OCI-LY1 (cell line): ENCODE results near the gene NFKBIL1.

Experiments used
- H2AFZ ChIP-seq: fragments of 200-600 bp; sonication (generic), shearing (Covaris generic); 2 replicates; pipeline ENCODE4 v1.6.0; 2014; ENCODE audit warnings: antibody characterized with exemption, mild to moderate bottlenecking, low read length
- H3F3A ChIP-seq: fragments of 200-600 bp; sonication (generic), shearing (Covaris generic); 2 replicates; pipeline ENCODE4 v1.6.0; 2014; ENCODE audit warnings: mild to moderate bottlenecking, antibody characterized with exemption, low read length, moderate library complexity; ENCODE audit not compliant: insufficient read depth
- H3K27ac ChIP-seq: fragments of 200-600 bp; sonication (generic); 2 replicates; pipeline ENCODE4 v1.5.1; 2014; ENCODE audit warnings: low read length, mixed run types, mild to moderate bottlenecking, low read depth; ENCODE audit not compliant: poor library complexity, severe bottlenecking
- H3K27me3 ChIP-seq: fragments of 200-600 bp; sonication (generic); 2 replicates; pipeline ENCODE4 v1.6.0; 2014; ENCODE audit warnings: antibody characterized with exemption, mild to moderate bottlenecking, low read length, moderate library complexity; ENCODE audit not compliant: insufficient read depth
- H3K36me3 ChIP-seq: fragments of 200-600 bp; sonication (generic); 2 replicates; pipeline ENCODE4 v1.6.1; 2014; ENCODE audit warnings: mild to moderate bottlenecking, antibody characterized with exemption, low read length, moderate library complexity, mixed read lengths; ENCODE audit not compliant: insufficient read depth
- H3K4me1 ChIP-seq: fragments of 200-600 bp; sonication (generic); 2 replicates; pipeline ENCODE4 v1.5.1; 2014; ENCODE audit warnings: mild to moderate bottlenecking, low read length, moderate library complexity; ENCODE audit not compliant: insufficient read depth, severe bottlenecking
- H3K4me2 ChIP-seq: fragments of 200-600 bp; sonication (generic), shearing (Covaris generic); 2 replicates; pipeline ENCODE4 v1.6.1; 2014; ENCODE audit warnings: low read length
- H3K4me3 ChIP-seq: fragments of 200-600 bp; sonication (generic); 2 replicates; pipeline ENCODE4 v1.5.1; 2014; ENCODE audit warnings: low read length, low read depth, mild to moderate bottlenecking, mixed read lengths; ENCODE audit not compliant: poor library complexity, severe bottlenecking
- H3K79me2 ChIP-seq: fragments of 200-600 bp; shearing (Covaris generic); 2 replicates; pipeline ENCODE4 v1.6.1; 2016; ENCODE audit warnings: mixed run types, low read length, mixed read lengths; ENCODE audit not compliant: insufficient read depth
- H3K9ac ChIP-seq: fragments of 200-600 bp; sonication (generic), shearing (Covaris generic); 2 replicates; pipeline ENCODE4 v1.6.1; 2014; ENCODE audit warnings: mild to moderate bottlenecking, low read length, mixed read lengths
- H3K9me2 ChIP-seq: fragments of 200-600 bp; sonication (generic), shearing (Covaris generic); 2 replicates; pipeline ENCODE4 v1.6.1; 2014; ENCODE audit warnings: low read depth, mild to moderate bottlenecking, low read length, mixed read lengths
- H3K9me3 ChIP-seq: fragments of 200-600 bp; shearing (Covaris generic); 2 replicates; pipeline ENCODE4 v1.6.1; 2014; ENCODE audit warnings: low read length, mixed read lengths
- H4K20me1 ChIP-seq: fragments of 200-600 bp; sonication (generic), shearing (Covaris generic); 2 replicates; pipeline ENCODE4 v1.6.0; 2016; ENCODE audit warnings: mild to moderate bottlenecking, low read length; ENCODE audit not compliant: insufficient read depth
- EZH2 ChIP-seq: fragments of 200-600 bp; sonication (generic), shearing (Covaris generic); IDR thresholded peaks from 2 replicates; pipeline ENCODE4 v1.8.0; 2017; ENCODE audit warnings: borderline replicate concordance, mixed run types, mild to moderate bottlenecking, antibody characterized with exemption, low read length, moderate library complexity, mixed read lengths
- TF ChIP-seq, protein P1 (sequence below): fragments of 200-600 bp; sonication (generic), shearing (Covaris generic); IDR thresholded peaks from 2 replicates; pipeline ENCODE4 v1.5.1; 2017; ENCODE audit warnings: mild to moderate bottlenecking, antibody characterized with exemption, low read length, moderate library complexity, mixed read lengths

Gene NFKBIL1

GRCh38 chr6:31540640-31541039 lies 6.8 kb upstream of the NFKBIL1 start:
- TF ChIP-seq, protein P1, sequence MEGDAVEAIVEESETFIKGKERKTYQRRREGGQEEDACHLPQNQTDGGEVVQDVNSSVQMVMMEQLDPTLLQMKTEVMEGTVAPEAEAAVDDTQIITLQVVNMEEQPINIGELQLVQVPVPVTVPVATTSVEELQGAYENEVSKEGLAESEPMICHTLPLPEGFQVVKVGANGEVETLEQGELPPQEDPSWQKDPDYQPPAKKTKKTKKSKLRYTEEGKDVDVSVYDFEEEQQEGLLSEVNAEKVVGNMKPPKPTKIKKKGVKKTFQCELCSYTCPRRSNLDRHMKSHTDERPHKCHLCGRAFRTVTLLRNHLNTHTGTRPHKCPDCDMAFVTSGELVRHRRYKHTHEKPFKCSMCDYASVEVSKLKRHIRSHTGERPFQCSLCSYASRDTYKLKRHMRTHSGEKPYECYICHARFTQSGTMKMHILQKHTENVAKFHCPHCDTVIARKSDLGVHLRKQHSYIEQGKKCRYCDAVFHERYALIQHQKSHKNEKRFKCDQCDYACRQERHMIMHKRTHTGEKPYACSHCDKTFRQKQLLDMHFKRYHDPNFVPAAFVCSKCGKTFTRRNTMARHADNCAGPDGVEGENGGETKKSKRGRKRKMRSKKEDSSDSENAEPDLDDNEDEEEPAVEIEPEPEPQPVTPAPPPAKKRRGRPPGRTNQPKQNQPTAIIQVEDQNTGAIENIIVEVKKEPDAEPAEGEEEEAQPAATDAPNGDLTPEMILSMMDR, result no peak
- TF ChIP-seq EZH2, result no peak
- H3K9me2 ChIP-seq, result no peaks in the 10 kb centered on the region
- no peaks in the 10 kb centered on the region for H3K9me3 ChIP-seq
- H3K36me3 ChIP-seq, result peaks cover 55% of the 10 kb centered on the region
- H3K27ac ChIP-seq, result peak overlapping the region; percentile 84
- peaks cover 46% of the 10 kb centered on the region for H3K4me1 ChIP-seq
- H2AFZ ChIP-seq, result no peak overlapping the region
- H3K4me3 ChIP-seq, result peak overlapping the region; percentile 81
- no peaks in the 10 kb centered on the region for H3K27me3 ChIP-seq
- H3K79me2 ChIP-seq, result peaks cover 39% of the 10 kb centered on the region
- H4K20me1 ChIP-seq, result no peaks in the 10 kb centered on the region
- H3K4me2 ChIP-seq, result peak overlapping the region; percentile 87
- peak overlapping the region; percentile 91 for H3K9ac ChIP-seq
- H3F3A ChIP-seq, result no peaks in the 10 kb centered on the region

DNA sequence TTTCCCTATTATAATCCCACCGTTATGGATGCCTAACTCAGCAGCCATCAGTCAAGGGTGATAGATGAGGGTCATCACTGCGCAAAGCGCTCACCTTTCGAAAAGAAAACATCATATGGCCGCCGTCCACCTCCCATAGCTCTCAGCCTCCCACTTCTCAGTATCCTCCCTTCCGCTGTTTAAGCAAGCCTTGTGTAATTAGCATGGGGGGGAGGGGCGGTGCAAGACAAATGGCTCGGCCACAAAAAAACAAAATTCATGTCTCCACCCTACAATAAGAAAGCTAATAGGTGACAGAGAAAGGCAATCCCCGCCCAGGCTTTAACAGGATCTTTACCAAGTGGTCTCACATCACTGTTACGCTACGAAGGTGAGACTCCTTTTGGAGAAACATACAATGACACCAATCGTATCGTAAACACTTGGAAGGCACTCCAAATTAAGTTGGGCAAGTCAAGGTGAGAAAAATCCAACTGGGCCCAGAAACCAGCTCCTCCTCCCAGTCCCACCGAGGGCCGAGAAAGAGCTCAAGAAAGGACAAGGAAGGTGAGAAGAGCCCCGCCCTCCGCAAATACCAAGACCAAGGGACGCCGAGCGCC lies 6.2 kb upstream of the NFKBIL1 start:
- TF ChIP-seq, protein P1, result no peak
- TF ChIP-seq EZH2, result no peak
- H3K9me2 ChIP-seq, result no peaks in the 10 kb centered on the region
- H3K4me3 ChIP-seq, result peak overlapping the region; percentile 81
- no peak overlapping the region for H2AFZ ChIP-seq
- peak overlapping the region; percentile 91 for H3K9ac ChIP-seq
- no peaks in the 10 kb centered on the region for H3K9me3 ChIP-seq
- H3K36me3 ChIP-seq, result peaks cover 50% of the 10 kb centered on the region
- H3K27me3 ChIP-seq, result no peaks in the 10 kb centered on the region
- peaks cover 51% of the 10 kb centered on the region for H3K4me1 ChIP-seq
- H3F3A ChIP-seq, result no peaks in the 10 kb centered on the region
- peak overlapping the region; percentile 84 for H3K27ac ChIP-seq
- no peaks in the 10 kb centered on the region for H4K20me1 ChIP-seq
- H3K79me2 ChIP-seq, result peaks cover 39% of the 10 kb centered on the region
- H3K4me2 ChIP-seq, result peak overlapping the region; percentile 87

- H3K4me3 ChIP-seq, result peak within 1 kb of the TSS; percentile 81
- peak within 1 kb of the TSS; percentile 84 for H3K27ac ChIP-seq
- H4K20me1 ChIP-seq, result no peaks in the 10 kb centered on the region
- no peaks in the 10 kb centered on the region for H3F3A ChIP-seq
- H3K9me2 ChIP-seq, result no peaks in the 10 kb centered on the region
- H3K27me3 ChIP-seq, result no peaks in the 10 kb centered on the region
- H3K79me2 ChIP-seq, result peaks cover 39% of the 10 kb centered on the region
- peak within 1 kb of the TSS; percentile 87 for H3K4me2 ChIP-seq
- TF ChIP-seq, protein P1, result no peak
- TF ChIP-seq EZH2, result no peak
- H3K36me3 ChIP-seq, result peaks cover 42% of the 10 kb centered on the region
- H2AFZ ChIP-seq, result no peak within 1 kb of the TSS
- H3K9me3 ChIP-seq, result no peaks in the 10 kb centered on the region
- peaks cover 58% of the 10 kb centered on the region for H3K4me1 ChIP-seq
- peak within 1 kb of the TSS; percentile 91 for H3K9ac ChIP-seq
Observed at GRCh38 chr6:31541658-31542521, 5.5 kb upstream of the NFKBIL1 start, which contains the start of gene DDX39B. Gene DDX39B (minus strand): TSS chr6:31542003. CDS start chr6:31540532, 1,471 bp downstream.
